HG03108 (cell line): ENCODE measurements around the gene FDCSP.
"Not testable (repeated sequence)": the region's sequence is repeated elsewhere in the genome, so short reads cannot be mapped to it uniquely, and the experiment has no call there.

Source experiments
- ATAC-seq: cut with Tn5 transposase; IDR thresholded peaks from one replicate; pipeline ENCODE4 v1.9.1; 2021; ENCODE audit warnings: moderate library complexity; ENCODE audit not compliant: unreplicated experiment

Gene FDCSP

GRCh38 chr4:70225824-70226223 lies at the start of gene FDCSP:
Gene FDCSP, plus strand, starts transcription at chr4:70226124. Its CDS starts 5,071 bp downstream, at chr4:70231195.
- ATAC-seq = no peak

- ATAC-seq = no peak
Measured at GRCh38 chr4:70177090-70177489, 48.8 kb upstream of the FDCSP start.

GRCh38 chr4:70178075-70178660 lies 47.8 kb upstream of the FDCSP start:
- ATAC-seq = no peak

- no peak for ATAC-seq
Measured at GRCh38 chr4:70179811-70180210, 46.1 kb upstream of the FDCSP start.

GRCh38 chr4:70181864-70182263 lies 44.1 kb upstream of the FDCSP start:
- no peak for ATAC-seq

- ATAC-seq = no peak
Measured at GRCh38 chr4:70182517-70183167, 43.3 kb upstream of the FDCSP start.

- ATAC-seq = peak; percentile 84
Measured at GRCh38 chr4:70183168-70183939, 42.6 kb upstream of the FDCSP start.

GRCh38 chr4:70183940-70184246 lies 42.0 kb upstream of the FDCSP start:
- no peak for ATAC-seq

- ATAC-seq = no peak
Measured at GRCh38 chr4:70187216-70187615, 38.7 kb upstream of the FDCSP start.

GRCh38 chr4:70190579-70190978 lies 35.3 kb upstream of the FDCSP start:
- no peak for ATAC-seq

GRCh38 chr4:70191647-70192046 lies 34.3 kb upstream of the FDCSP start:
- no peak for ATAC-seq

- ATAC-seq = no peak
Measured at GRCh38 chr4:70192895-70193294, 33.0 kb upstream of the FDCSP start.

- ATAC-seq = no peak
Measured at GRCh38 chr4:70195425-70195824, 30.5 kb upstream of the FDCSP start, which contains the start of gene ODAM. Gene ODAM, plus strand, starts transcription at chr4:70195725. Its CDS starts 819 bp downstream, at chr4:70196544.

- ATAC-seq = no peak
Measured at GRCh38 chr4:70196857-70197256, 29.1 kb upstream of the FDCSP start.

- no peak for ATAC-seq
Measured at GRCh38 chr4:70197842-70198241, 28.1 kb upstream of the FDCSP start.

GRCh38 chr4:70203601-70204000 lies 22.3 kb upstream of the FDCSP start:
- no peak for ATAC-seq

- not testable (repeated sequence) for ATAC-seq
Measured at GRCh38 chr4:70212752-70213151, 13.2 kb upstream of the FDCSP start.

- ATAC-seq = not testable (repeated sequence)
Measured at GRCh38 chr4:70216109-70216508, 9.8 kb upstream of the FDCSP start.

GRCh38 chr4:70216550-70216949 lies 9.4 kb upstream of the FDCSP start:
- not testable (repeated sequence) for ATAC-seq

GRCh38 chr4:70221389-70221788 lies 4.5 kb upstream of the FDCSP start:
- not testable (repeated sequence) for ATAC-seq

GRCh38 chr4:70221818-70222217 lies 4.1 kb upstream of the FDCSP start:
- ATAC-seq = not testable (repeated sequence)

GRCh38 chr4:70236125-70236524 lies 10.2 kb downstream of the FDCSP start:
- ATAC-seq = no peak
